GM10266 (cell line): Measurements from ENCODE around the gene PHLDB2.

Experiments used
- DNase-seq: peaks from one replicate; pipeline ENCODE4 v3.0.0; 2012; ENCODE audit errors: extremely low spot score
- CTCF ChIP-seq: IDR thresholded peaks from 2 replicates; pipeline ENCODE4 v1.5.1; 2012; ENCODE audit warnings: mild to moderate bottlenecking, low read depth; ENCODE audit not compliant: control insufficient read depth, insufficient read depth; ENCODE audit errors: missing control alignments

PHLDB2 gene

GRCh38 chr3:111831840-111832239, 27.2 kb upstream of the PHLDB2 start:
- no peak for DNase-seq
- TF ChIP-seq CTCF, result no peak

GRCh38 chr3:111837112-111837511, 22.0 kb upstream of the PHLDB2 start:
- no peak for DNase-seq
- TF ChIP-seq CTCF, result no peak

- no peak for TF ChIP-seq CTCF
- DNase-seq, result no peak
Measured at GRCh38 chr3:111838133-111838532, 20.9 kb upstream of the PHLDB2 start.

GRCh38 chr3:111846039-111846438, 13.0 kb upstream of the PHLDB2 start:
- no peak for DNase-seq
- no peak for TF ChIP-seq CTCF

GRCh38 chr3:111846717-111847116, 12.3 kb upstream of the PHLDB2 start:
- no peak for DNase-seq
- TF ChIP-seq CTCF, result no peak

GRCh38 chr3:111848283-111848682, 10.8 kb upstream of the PHLDB2 start:
- DNase-seq, result no peak
- no peak for TF ChIP-seq CTCF

GRCh38 chr3:111848778-111849177, 10.3 kb upstream of the PHLDB2 start:
- DNase-seq, result no peak
- TF ChIP-seq CTCF, result no peak
